Measurements from ENCODE around the gene SAFB2.

- TF ChIP-seq CTCF (IDR thresholded peaks at IDR 0.05) (no peak), POLR2A (IDR thresholded peaks at IDR 0.05) (no peak)
Observed at GRCh38 chr19:5671600-5671999, 49.0 kb upstream of the SAFB2 start.
